Activated CD4-positive, alpha-beta T cell treated with anti-CD3 and anti-CD28 coated beads, Interleukin-2, amount 50 U/mL, for 16 hours (primary cell): Measurements from ENCODE around the gene MACO1.
"Not testable (repeated sequence)": the region's sequence is repeated elsewhere in the genome, so short reads cannot be mapped to it uniquely, and the experiment has no call there.

Source experiments
- DNase-seq: peaks from one replicate; pipeline ENCODE4 v3.0.0-alpha.2; 2020

MACO1 gene

DNA sequence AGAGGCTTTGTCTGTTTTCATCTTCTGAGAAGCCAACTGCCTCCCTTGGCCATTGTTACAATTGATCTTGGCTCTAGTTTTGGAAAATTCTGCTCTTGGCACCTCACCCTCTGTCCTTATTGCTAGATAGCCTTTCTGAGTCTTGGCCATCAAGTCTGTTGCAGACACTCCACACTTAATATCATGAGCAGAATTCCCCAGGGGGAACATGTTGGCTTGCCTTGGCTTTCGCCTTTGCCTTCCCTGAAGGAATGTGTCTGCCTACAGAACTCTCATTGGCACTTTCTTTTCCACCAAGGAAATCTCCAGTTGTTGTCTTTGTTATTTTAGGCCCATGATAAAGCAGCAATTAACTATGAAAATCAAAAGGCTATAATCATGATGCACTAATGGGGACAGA lies 70.0 kb downstream of the MACO1 start:
- DNase-seq, result no peak

DNA sequence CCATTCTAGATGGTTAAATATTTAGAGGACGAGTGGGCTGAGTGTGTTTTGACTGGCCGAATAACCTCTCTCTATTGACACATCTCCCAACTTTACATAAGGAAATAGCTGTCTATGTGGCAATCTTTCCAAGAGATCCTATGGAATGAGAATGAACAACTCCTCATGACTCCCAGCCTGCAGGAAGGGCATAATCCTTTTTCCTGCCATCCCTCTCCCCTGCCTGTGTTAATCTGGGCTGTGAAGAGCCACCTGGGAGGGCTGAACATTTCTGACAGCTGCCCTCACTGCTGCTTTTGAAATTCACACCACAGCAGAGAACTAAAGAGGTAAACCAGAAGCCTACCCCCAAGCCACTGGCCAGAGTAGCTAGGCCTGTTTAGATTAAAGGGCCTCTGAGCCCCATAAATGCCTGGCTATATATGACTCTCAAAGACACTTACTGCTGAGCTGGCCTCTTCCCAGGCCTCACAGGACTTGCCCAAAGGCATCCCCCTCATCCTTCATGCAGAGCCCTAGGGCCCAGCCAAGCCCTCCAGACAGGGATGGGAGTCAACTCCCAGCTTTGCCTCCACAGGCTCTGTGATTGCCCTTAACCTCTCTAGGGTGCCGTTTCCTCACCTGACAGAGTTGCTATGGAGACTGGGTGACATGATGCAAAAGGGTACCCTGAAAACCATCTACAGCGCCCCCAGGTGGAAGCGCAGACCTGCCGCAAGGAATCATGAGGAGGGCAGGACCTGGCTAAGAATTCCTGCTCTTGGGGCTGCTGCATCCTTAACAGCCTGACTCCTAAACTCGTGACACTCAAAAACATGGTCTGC lies 70.8 kb downstream of the MACO1 start:
- DNase-seq, result no peak

DNA sequence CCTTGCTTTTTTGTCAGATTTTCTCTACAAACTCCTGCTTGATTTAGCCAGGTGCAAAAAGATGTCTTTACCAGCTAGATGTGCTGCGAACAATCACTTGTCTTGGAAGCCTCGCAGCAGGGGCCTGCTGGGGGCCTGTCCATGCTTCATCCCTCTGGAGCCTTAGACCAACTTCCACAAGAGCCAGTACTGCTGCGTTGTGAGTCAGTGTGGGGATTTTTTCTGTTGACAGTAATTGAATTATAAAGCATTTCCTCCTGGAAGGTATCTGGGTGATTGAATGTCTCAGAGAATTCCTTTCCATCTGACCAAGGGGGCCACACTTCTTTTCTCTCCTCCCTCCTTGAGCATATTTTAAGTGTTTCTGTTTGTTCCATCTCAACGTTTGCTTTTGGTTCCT lies 72.3 kb downstream of the MACO1 start:
- no peak for DNase-seq

- peak; percentile 28 for DNase-seq
Observed at GRCh38 chr1:25503551-25504426, 73.1 kb downstream of the MACO1 start.

- no peak for DNase-seq
Observed at GRCh38 chr1:25504706-25505595, 74.3 kb downstream of the MACO1 start.

GRCh38 chr1:25505656-25506385 lies 75.1 kb downstream of the MACO1 start:
- DNase-seq, result no peak

- DNase-seq, result not testable (repeated sequence)
Observed at GRCh38 chr1:25506566-25507463, 76.1 kb downstream of the MACO1 start.

- DNase-seq, result no peak
Observed at GRCh38 chr1:25513666-25514065, 83.0 kb downstream of the MACO1 start.

GRCh38 chr1:25515033-25515432 lies 84.3 kb downstream of the MACO1 start:
- DNase-seq, result no peak

- no peak for DNase-seq
Observed at GRCh38 chr1:25516686-25517085, 86.0 kb downstream of the MACO1 start.

GRCh38 chr1:25517476-25518394 lies 87.0 kb downstream of the MACO1 start:
- DNase-seq, result no peak

DNA sequence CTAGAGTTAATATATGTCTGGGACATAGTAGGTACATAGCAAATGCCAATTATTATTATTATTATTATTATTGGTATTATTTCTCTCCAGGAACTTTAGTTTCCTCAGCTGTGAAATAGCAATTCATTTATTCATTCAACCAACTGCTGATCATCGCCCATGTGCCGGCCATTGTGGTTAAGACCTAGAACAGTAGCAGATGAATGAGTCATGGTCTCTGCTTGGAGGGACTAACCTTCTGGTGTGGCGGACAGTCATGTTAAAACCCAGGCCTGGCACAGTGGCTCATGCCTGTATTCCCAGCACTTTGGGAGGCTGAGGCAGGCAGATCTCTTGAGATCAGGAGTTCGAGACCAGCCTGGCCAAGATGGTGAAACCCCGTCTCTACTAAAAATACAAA lies 88.9 kb downstream of the MACO1 start:
- DNase-seq, result no peak

- peak; percentile 57 for DNase-seq
Observed at GRCh38 chr1:25520446-25521061, 89.9 kb downstream of the MACO1 start.

DNA sequence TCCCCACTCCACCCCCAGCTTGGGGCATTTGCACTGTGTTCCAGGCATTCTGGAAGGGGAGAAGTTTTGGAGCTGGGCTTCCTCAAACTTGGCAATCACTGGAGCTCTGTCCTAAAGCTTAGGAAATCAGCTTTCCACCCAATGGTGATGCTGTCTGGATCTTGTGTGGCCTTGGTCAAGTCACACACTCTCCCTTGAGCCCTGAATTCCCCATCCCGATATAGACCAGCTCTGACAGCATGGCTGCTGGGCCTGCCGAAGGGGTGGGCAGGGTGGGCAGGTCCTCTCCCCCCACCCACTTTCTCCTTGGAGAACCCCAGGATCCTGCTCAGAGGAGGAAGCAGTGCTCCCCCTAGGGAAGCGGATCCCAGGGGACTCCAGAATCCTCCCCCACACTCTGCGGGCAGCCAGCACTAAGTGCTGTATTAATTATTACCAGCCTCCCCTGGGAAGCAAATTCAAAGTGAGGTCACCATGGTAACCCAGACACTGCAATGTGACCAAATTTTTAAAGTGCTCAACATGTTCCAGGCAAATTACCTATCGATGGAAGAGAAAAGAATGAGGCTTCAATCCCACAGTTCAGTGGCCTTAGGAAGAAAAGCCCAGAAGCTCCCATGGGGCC lies 91.4 kb downstream of the MACO1 start:
- DNase-seq, result no peak

- DNase-seq, result no peak
Observed at GRCh38 chr1:25523542-25523941, 92.8 kb downstream of the MACO1 start.

- no peak for DNase-seq
Observed at GRCh38 chr1:25524568-25525360, 94.1 kb downstream of the MACO1 start.

DNA sequence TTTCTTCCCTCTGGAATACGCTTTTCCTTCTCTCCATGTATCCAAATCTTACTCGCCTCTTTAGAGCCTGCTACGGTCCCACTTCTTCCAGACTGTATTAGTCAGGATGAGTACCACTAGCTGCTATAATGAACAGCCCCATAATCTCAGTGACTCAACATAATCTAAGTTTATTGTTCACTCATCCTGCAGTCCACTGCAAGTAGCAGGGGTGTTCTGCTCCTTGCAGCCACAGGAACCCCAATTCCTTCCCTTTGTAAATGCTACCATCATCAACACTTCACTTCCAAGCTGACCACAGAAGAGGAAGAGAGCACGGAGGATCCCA lies 94.6 kb downstream of the MACO1 start:
- no peak for DNase-seq

DNA sequence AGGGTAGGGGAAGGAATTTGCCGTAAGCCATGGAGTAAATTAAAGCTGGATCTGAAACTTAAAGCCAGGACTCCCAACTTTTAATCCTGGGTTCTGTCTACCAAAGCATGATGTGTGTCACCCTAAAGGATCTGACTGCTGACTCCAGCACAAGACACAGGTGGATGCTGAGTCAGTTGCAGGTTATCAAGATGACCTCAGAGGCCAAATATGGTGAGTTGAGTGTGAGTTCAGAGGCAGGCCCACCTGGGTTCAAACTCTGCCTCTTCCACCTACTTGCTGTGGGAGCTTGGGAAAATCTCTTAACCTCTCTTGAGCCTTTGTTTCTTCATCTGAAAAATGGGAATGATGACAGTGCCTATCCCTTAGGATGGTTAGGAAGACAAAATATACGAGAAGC lies 96.1 kb downstream of the MACO1 start:
- DNase-seq, result no peak
